Body of pancreas (tissue), 4 donors: ENCODE results near the gene RAD23B. TPM values are rescaled to one million over a fixed set of nuclear protein-coding genes. Genes with fewer than 3 reads are reported as not detected.

Experiments used
- ATAC-seq: fragments of 150-250 bp; one replicate; pipeline ENCODE4 v1.9.1; 2016
- DNase-seq, 4 donors: peaks; one replicate each; pipeline ENCODE4 v3.0.0-alpha.2; 2019
- H3K27ac ChIP-seq, 4 donors: fragments of 200-600 bp; sonication (generic); 1 replicate in 3 of 4; 2 replicates in 1 of 4; pipeline versions ENCODE4 v1.5.1 to v1.6.1; 2016 to 2019; ENCODE audit warnings: mild to moderate bottlenecking in 1 of 4, mixed read lengths in 1 of 4, moderate library complexity in 1 of 4
- H3K27me3 ChIP-seq, 2 donors: fragments of 200-600 bp; sonication (generic); one replicate each; pipeline ENCODE4 v1.6.0; 2016; ENCODE audit warnings: mild to moderate bottlenecking in 1 of 2
- H3K36me3 ChIP-seq, 2 donors: fragments of 200-600 bp; sonication (generic); replicated peaks in 1 of 2; 2 replicates each; pipeline ENCODE4 v1.5.1; 2016; ENCODE audit warnings: low read depth in 2 of 2; ENCODE audit not compliant: insufficient read depth in 1 of 2
- H3K4me1 ChIP-seq: fragments of 200-600 bp; sonication (generic); one replicate; pipeline ENCODE4 v1.6.0; 2016
- H3K4me3 ChIP-seq, 2 donors: fragments of 200-600 bp; sonication (generic); 1 replicate in 1 of 2; 2 replicates in 1 of 2; pipeline ENCODE4 v1.5.1; 2016 to 2019
- H3K9me3 ChIP-seq, 3 donors: fragments of 200-600 bp; sonication (generic); 1 replicate in 2 of 3; 2 replicates in 1 of 3; pipeline ENCODE4 v1.5.1; 2016
- CTCF ChIP-seq, 7 experiments: fragments of 450-650 bp in 4 of 7; fragments of 200-600 bp in 3 of 7; sonication (generic) in 3 of 7; IDR thresholded peaks; one replicate each; pipeline ENCODE4 v1.5.1; 2016 to 2019; ENCODE audit warnings: antibody characterized with exemption in 7 of 7
- POLR2A ChIP-seq, 3 donors: fragments of 450-650 bp; IDR thresholded peaks; one replicate each; pipeline ENCODE4 v1.6.1; 2016; ENCODE audit warnings: antibody characterized with exemption in 3 of 3, mild to moderate bottlenecking in 2 of 3
- WGBS, 2 donors: methylation state at CpG; one replicate each; pipeline ENCODE4 v1.1.5; 2017; 5-methylcytosine and 5-hydroxymethylcytosine counted together
- intact Hi-C: fragments of 100-400 bp; cut with DNase I; formaldehyde crosslinking; loops from one replicate; pipeline ENCODE4 v1.15.1; 2023
- total RNA-seq, 2 donors: library from RNA; depleted of rRNA; stranded (reverse); fragments of >200 nt; gene quantifications; one replicate each; pipeline ENCODE4 v1.1.0, GENCODE V29; 2016

Gene RAD23B
- total RNA-seq, 2 donors from 2014 or later, result 47.1 to 50.6 TPM

- H3K27me3 ChIP-seq, result no peaks in the 10 kb centered on the region
- H3K4me3 ChIP-seq, result no peak overlapping the region
- TF ChIP-seq CTCF (IDR thresholded peaks at IDR 0.05), result no peak
- TF ChIP-seq POLR2A (IDR thresholded peaks at IDR 0.05), result no peak
- no peaks in the 10 kb centered on the region for H3K9me3 ChIP-seq
- no peaks in the 10 kb centered on the region for H3K36me3 ChIP-seq
- intact Hi-C loops, result no loop called here
- no peak overlapping the region for H3K27ac ChIP-seq
- 29 to 45% methylated on average over 2 of the region's 2 CpGs for WGBS, 2 donors
- no peaks in the 10 kb centered on the region for H3K4me1 ChIP-seq
- no peak for ATAC-seq
- no peak for DNase-seq
Observed at GRCh38 chr9:107373809-107374208, 90.7 kb downstream of the RAD23B start.

- H3K4me1 ChIP-seq, result no peaks in the 10 kb centered on the region
- H3K4me3 ChIP-seq, result no peak overlapping the region
- TF ChIP-seq POLR2A (IDR thresholded peaks at IDR 0.05) (no peak), CTCF (IDR thresholded peaks at IDR 0.05) (no peak)
- no peaks in the 10 kb centered on the region for H3K9me3 ChIP-seq
- ATAC-seq (no peak), DNase-seq (no peak)
- no peaks in the 10 kb centered on the region for H3K27me3 ChIP-seq
- WGBS, 2 donors, result 35 to 42% methylated on average over 3 of the region's 3 CpGs
- H3K36me3 ChIP-seq, result no peaks in the 10 kb centered on the region
- H3K27ac ChIP-seq, result no peak overlapping the region
- intact Hi-C loops, result no loop called here
Observed at GRCh38 chr9:107375001-107375400, 91.9 kb downstream of the RAD23B start.

- Histone ChIP-seq H3K36me3 (no peaks in the 10 kb centered on the region), H3K27ac (no peak overlapping the region), H3K27me3 (no peaks in the 10 kb centered on the region), H3K9me3 (no peaks in the 10 kb centered on the region), H3K4me3 (no peak overlapping the region), H3K4me1 (no peaks in the 10 kb centered on the region)
- TF ChIP-seq POLR2A (IDR thresholded peaks at IDR 0.05), result no peak
- TF ChIP-seq CTCF (IDR thresholded peaks at IDR 0.05), result no peak
- no peak for DNase-seq
- intact Hi-C loops, result no loop called here
- WGBS, 2 donors, result 30 to 45% methylated on average over 10 of the region's 10 CpGs
- no peak for ATAC-seq
Observed at GRCh38 chr9:107375651-107376369, 92.7 kb downstream of the RAD23B start.

- DNase-seq (no peak), ATAC-seq (no peak)
- H3K4me3 ChIP-seq, result no peak overlapping the region
- no peaks in the 10 kb centered on the region for H3K36me3 ChIP-seq
- TF ChIP-seq CTCF (IDR thresholded peaks at IDR 0.05), result no peak
- TF ChIP-seq POLR2A (IDR thresholded peaks at IDR 0.05), result no peak
- intact Hi-C loops, result no loop called here
- H3K4me1 ChIP-seq, result no peaks in the 10 kb centered on the region
- H3K27me3 ChIP-seq, result no peaks in the 10 kb centered on the region
- H3K9me3 ChIP-seq, result no peaks in the 10 kb centered on the region
- 81 to 86% methylated on average over 2 of the region's 2 CpGs for WGBS, 2 donors
- no peak overlapping the region for H3K27ac ChIP-seq
Observed at GRCh38 chr9:107378006-107378405, 94.9 kb downstream of the RAD23B start.

Other genes with a start within 250 kb of the RAD23B start
- gene KLF4, start 206.5 kb downstream of the RAD23B start, total RNA-seq, result 10 to 100 TPM; 12.5 to 22.7 TPM